CD14-positive monocyte (primary cell): ENCODE data around the gene CSNK1D. TPM values are rescaled to one million over a fixed set of nuclear protein-coding genes. Genes with fewer than 3 reads are reported as not detected.

Experiments used
- DNase-seq, 3 donors: peaks; one replicate each; pipeline ENCODE4 v3.0.0-alpha.2; 2011 to 2022
- H2AFZ ChIP-seq: 2 replicates; pipeline ENCODE4 v1.6.0; 2012; ENCODE audit warnings: mild to moderate bottlenecking, low read depth, low read length, inconsistent platforms; ENCODE audit not compliant: insufficient read depth, poor library complexity, severe bottlenecking
- H3K27ac ChIP-seq, 2 donors: 1 replicate in 1 of 2; 2 replicates in 1 of 2; pipeline ENCODE4 v1.5.1; 2012 to 2013; ENCODE audit warnings: low read length in 2 of 2, control low read depth in 1 of 2, inconsistent platforms in 1 of 2, low read depth in 1 of 2, mild to moderate bottlenecking in 1 of 2
- H3K27me3 ChIP-seq, 2 donors: one replicate each; pipeline versions ENCODE4 v1.6.0 to v1.6.1; 2011 to 2013; ENCODE audit warnings: low read length in 2 of 2; ENCODE audit not compliant: control insufficient read depth in 2 of 2, insufficient read depth in 2 of 2
- H3K36me3 ChIP-seq, 2 donors: replicated peaks in 1 of 2; 1 replicate in 1 of 2; 2 replicates in 1 of 2; pipeline versions ENCODE4 v1.5.1 to v1.6.1; 2012 to 2013; ENCODE audit warnings: low read length in 2 of 2, control low read depth in 1 of 2, inconsistent platforms in 1 of 2, mild to moderate bottlenecking in 1 of 2; ENCODE audit not compliant: insufficient read depth in 2 of 2, control insufficient read depth in 1 of 2
- H3K4me1 ChIP-seq, 2 donors: 1 replicate in 1 of 2; 2 replicates in 1 of 2; pipeline versions ENCODE4 v1.5.1 to v1.6.1; 2012 to 2013; ENCODE audit warnings: low read length in 2 of 2, control low read depth in 1 of 2, inconsistent platforms in 1 of 2, mild to moderate bottlenecking in 1 of 2, moderate library complexity in 1 of 2; ENCODE audit not compliant: insufficient read depth in 2 of 2, control insufficient read depth in 1 of 2
- H3K4me2 ChIP-seq: replicated peaks from 2 replicates; pipeline ENCODE3; 2012; ENCODE audit warnings: low read length, moderate library complexity, mild to moderate bottlenecking; ENCODE audit not compliant: poor library complexity, severe bottlenecking; ENCODE audit errors: extremely low read depth
- H3K4me3 ChIP-seq, 3 experiments: fragments of 200-600 bp in 1 of 3; sonication (generic) in 1 of 3; replicated peaks in 1 of 3; 1 replicate in 2 of 3; 2 replicates in 1 of 3; pipeline ENCODE4 v1.5.1; 2011 to 2013; ENCODE audit warnings: low read length in 3 of 3, mild to moderate bottlenecking in 3 of 3, control low read depth in 2 of 3, low read depth in 2 of 3, inconsistent platforms in 1 of 3, moderate library complexity in 1 of 3
- H3K79me2 ChIP-seq: 2 replicates; pipeline ENCODE4 v1.6.0; 2012; ENCODE audit warnings: mild to moderate bottlenecking, control low read depth, inconsistent platforms, low read length, moderate library complexity; ENCODE audit not compliant: insufficient read depth
- H3K9ac ChIP-seq: 2 replicates; pipeline ENCODE4 v1.6.0; 2017; ENCODE audit warnings: low read length, mild to moderate bottlenecking; ENCODE audit not compliant: insufficient read depth, poor library complexity, severe bottlenecking
- H3K9me3 ChIP-seq, 2 donors: replicated peaks in 1 of 2; 1 replicate in 1 of 2; 2 replicates in 1 of 2; pipeline versions ENCODE4 v1.5.1 to v1.6.1; 2012 to 2013; ENCODE audit warnings: low read length in 2 of 2, control low read depth in 1 of 2; ENCODE audit not compliant: control insufficient read depth in 1 of 2, insufficient read depth in 1 of 2
- H4K20me1 ChIP-seq: 2 replicates; pipeline ENCODE4 v1.6.0; 2012; ENCODE audit warnings: mild to moderate bottlenecking, low read length, control low read depth, moderate library complexity; ENCODE audit not compliant: insufficient read depth
- H3K27ac Mint-ChIP-seq, 7 donors: one replicate each; pipeline ENCODE4 v1.8.0; 2020; ENCODE audit warnings: mild to moderate bottlenecking in 7 of 7, mixed read lengths in 7 of 7, moderate library complexity in 6 of 7, inconsistent platforms in 2 of 7
- H3K27me3 Mint-ChIP-seq, 3 donors: one replicate each; pipeline ENCODE4 v1.8.0; 2021 to 2022; ENCODE audit warnings: low read depth in 3 of 3, mild to moderate bottlenecking in 3 of 3, mixed read lengths in 3 of 3, moderate library complexity in 3 of 3, inconsistent platforms in 1 of 3
- H3K36me3 Mint-ChIP-seq, 2 donors: one replicate each; pipeline ENCODE4 v1.8.0; 2020; ENCODE audit warnings: mixed read lengths in 2 of 2, inconsistent platforms in 1 of 2, mild to moderate bottlenecking in 1 of 2
- H3K4me1 Mint-ChIP-seq: one replicate; pipeline ENCODE4 v1.8.0; 2020; ENCODE audit warnings: mild to moderate bottlenecking, mixed read lengths
- H3K4me3 Mint-ChIP-seq, 2 donors: one replicate each; pipeline ENCODE4 v1.8.0; 2020; ENCODE audit warnings: mild to moderate bottlenecking in 2 of 2, mixed read lengths in 2 of 2, moderate library complexity in 1 of 2
- H3K9me3 Mint-ChIP-seq, 7 donors: one replicate each; pipeline ENCODE4 v1.8.0; 2020 to 2022; ENCODE audit warnings: mixed read lengths in 7 of 7, mild to moderate bottlenecking in 6 of 7, moderate library complexity in 6 of 7, inconsistent platforms in 2 of 7
- CTCF ChIP-seq: fragments of 200-600 bp; IDR thresholded peaks from one replicate; pipeline ENCODE4 v1.8.0; 2022; ENCODE audit warnings: antibody characterized with exemption, mild to moderate bottlenecking
- WGBS: methylation state at CpG from one replicate; pipeline ENCODE4 v1.1.5; 2013; ENCODE audit warnings: missing lambda C conversion rate; ENCODE audit not compliant: insufficient coverage; 5-methylcytosine and 5-hydroxymethylcytosine counted together
- intact Hi-C, 2 donors: fragments of 100-400 bp; cut with micrococcal nuclease; formaldehyde crosslinking; loops; one replicate each; pipeline versions ENCODE4 v1.15.0 to v1.15.1; 2023
- polyA plus RNA-seq, 3 donors: library from polyadenylated mRNA; depleted of rRNA in 1 of 3; unstranded in 2 of 3; stranded (reverse) in 1 of 3; fragments of 300-500 nt in 2 of 3; fragments of >200 nt in 1 of 3; fragmentation: Illumina TruSeq in 2 of 3; gene quantifications; 1 replicate in 2 of 3; 2 replicates in 1 of 3; pipeline ENCODE4 v1.2.3, GENCODE V29; 2012 to 2021

CSNK1D gene
- polyA plus RNA-seq, 3 donors: 47.0 to 299 (median 60.9) TPM

GRCh38 chr17:82219083-82219482 is 54.4 kb downstream of the CSNK1D start:
- intact Hi-C loops: no loop called here
- Mint-ChIP-seq H3K4me3 (peak overlapping the region in 1 of 2 donors; percentile 67), H3K36me3 (peaks cover 3 to 11% of the 10 kb centered on the region in 2 donors), H3K27me3 (peaks cover 0 to 2% (median 1%) of the 10 kb centered on the region in 3 donors), H3K27ac (peak overlapping the region in 6 of 7 donors; percentile 60 to 98 (median 90)), H3K4me1 (peaks cover 78% of the 10 kb centered on the region), H3K9me3 (peaks cover 0 to 2% (median 0%) of the 10 kb centered on the region in 7 donors)
- WGBS: 100% methylated on average over 3 of the region's 7 CpGs
- peak in 1 of 3 donors; percentile 8 for DNase-seq
- Histone ChIP-seq H3K27me3 (no peaks in the 10 kb centered on the region), H3K4me1 (peaks cover 93 to 100% of the 10 kb centered on the region in 2 donors), H3K36me3 (no peaks in the 10 kb centered on the region), H3K9ac (peak overlapping the region; percentile 86), H2AFZ (no peak overlapping the region), H3K4me2 (peak overlapping the region; percentile 59), H3K4me3 (peak overlapping the region in 2 of 3 experiments; percentile 13 to 52), H4K20me1 (no peaks in the 10 kb centered on the region), H3K9me3 (no peaks in the 10 kb centered on the region), H3K27ac (peak overlapping the region in 1 of 2 donors; percentile 98), H3K79me2 (peaks cover 23% of the 10 kb centered on the region)
- TF ChIP-seq CTCF: no peak

- peak overlapping the region; percentile 59 for H3K4me2 ChIP-seq
- H3K79me2 ChIP-seq: peaks cover 23% of the 10 kb centered on the region
- no peak for TF ChIP-seq CTCF
- intact Hi-C loops: no loop called here
- no peaks in the 10 kb centered on the region for H3K9me3 ChIP-seq
- H3K27me3 ChIP-seq: no peaks in the 10 kb centered on the region
- Mint-ChIP-seq H3K4me3 (peak overlapping the region; percentile 54 to 67), H3K27ac (peak overlapping the region; percentile 57 to 98 (median 89)), H3K27me3 (peaks cover 0 to 2% (median 1%) of the 10 kb centered on the region in 3 donors), H3K36me3 (peaks cover 3 to 11% of the 10 kb centered on the region in 2 donors), H3K4me1 (peaks cover 79% of the 10 kb centered on the region), H3K9me3 (peaks cover 0 to 2% (median 0%) of the 10 kb centered on the region in 7 donors)
- peak in 1 of 3 donors; percentile 11 for DNase-seq
- 90% methylated on average over 27 of the region's 32 CpGs for WGBS
- H3K9ac ChIP-seq: peak overlapping the region; percentile 86
- no peaks in the 10 kb centered on the region for H4K20me1 ChIP-seq
- H3K4me1 ChIP-seq: peaks cover 95 to 100% of the 10 kb centered on the region in 2 donors
- peak overlapping the region in 2 of 3 experiments; percentile 13 to 52 for H3K4me3 ChIP-seq
- H3K27ac ChIP-seq: peak overlapping the region; percentile 98 to 100
- no peaks in the 10 kb centered on the region for H3K36me3 ChIP-seq
- no peak overlapping the region for H2AFZ ChIP-seq
These were observed 55.0 kb downstream of the CSNK1D start for GRCh38 chr17:82218349-82219075.
